ENCODE data around the gene BEX3.
"Not testable (repeated sequence)": the region's sequence is repeated elsewhere in the genome, so short reads cannot be mapped to it uniquely, and the experiment has no call there.

BEX3 gene

GRCh38 chrX:103382877-103383276 is 6.5 kb downstream of the BEX3 start:
- no peak for DNase-seq (ENCODE audit: low spot score)

DNA sequence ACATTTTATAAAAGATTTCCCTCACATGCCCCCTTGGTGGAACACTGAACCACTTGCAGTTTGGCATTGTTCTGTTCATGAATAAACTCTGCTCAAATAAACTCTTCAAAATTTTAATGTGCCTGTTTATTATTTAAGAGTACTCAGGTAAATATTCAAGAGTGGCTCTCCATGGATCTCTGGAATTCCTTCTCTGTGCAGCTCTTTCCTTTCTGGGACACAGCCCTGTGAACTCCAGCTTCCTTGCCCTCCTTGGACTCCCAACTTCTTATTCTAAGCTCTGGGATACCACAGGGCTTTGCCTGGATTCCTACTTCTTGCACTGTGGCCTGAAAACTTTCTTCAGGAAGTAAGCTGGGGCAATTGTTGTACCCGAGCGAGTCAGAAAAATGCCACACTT is 8.3 kb downstream of the BEX3 start:
- no peak for DNase-seq (ENCODE audit: low spot score)

DNA sequence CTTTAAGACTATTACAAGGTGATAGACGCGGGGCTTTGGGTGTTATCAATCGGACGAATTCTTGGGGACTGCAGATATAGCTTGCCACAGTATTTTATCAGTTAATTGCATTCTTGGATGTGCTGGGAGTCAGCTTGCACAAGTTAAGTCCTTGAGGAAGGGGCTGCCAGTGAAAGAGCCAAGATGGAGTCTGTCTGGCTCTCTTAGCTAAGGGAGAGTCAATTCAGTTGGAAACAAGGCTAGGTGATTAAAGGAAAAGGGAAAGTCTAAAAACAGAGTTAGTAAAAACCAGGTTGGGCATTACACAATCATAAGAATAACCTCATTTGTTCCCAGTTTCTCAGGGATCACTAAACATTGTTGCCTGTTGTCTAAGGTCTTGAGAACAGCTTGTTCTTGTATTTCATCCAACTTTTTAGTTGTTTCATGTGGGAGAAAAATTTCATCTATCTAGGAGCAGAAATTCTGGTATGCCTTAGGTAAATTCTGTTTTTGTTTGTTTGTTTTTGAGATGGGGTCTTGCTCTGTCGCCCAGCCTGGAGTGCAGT is 9.0 kb downstream of the BEX3 start:
- not testable (repeated sequence) for DNase-seq (ENCODE audit: low spot score)

- no peak for DNase-seq (ENCODE audit: low spot score)
These were observed 10.0 kb downstream of the BEX3 start for GRCh38 chrX:103386332-103386731.

DNA sequence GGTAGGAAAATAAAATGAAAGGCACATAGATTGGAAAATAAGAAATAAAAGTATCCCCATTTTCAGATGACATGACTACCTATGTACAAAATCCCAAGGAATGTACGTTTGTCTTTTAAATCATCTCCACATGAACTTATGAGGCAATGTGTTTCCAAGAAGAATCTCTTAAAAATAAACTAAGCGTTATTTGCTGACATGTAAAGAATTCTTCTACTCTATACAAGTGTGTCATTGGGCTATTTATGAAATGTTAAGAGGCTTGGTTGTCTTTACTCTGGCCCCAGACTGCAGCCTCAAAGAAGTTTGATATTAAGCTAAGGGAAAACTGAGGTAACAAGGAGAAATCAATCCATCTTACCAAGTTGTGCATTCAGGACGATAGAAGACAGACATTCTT is 17.1 kb downstream of the BEX3 start:
- no peak for DNase-seq (ENCODE audit: low spot score)

- DNase-seq (ENCODE audit: low spot score) = no peak
These were observed 19.8 kb downstream of the BEX3 start for GRCh38 chrX:103396186-103396585.

DNA sequence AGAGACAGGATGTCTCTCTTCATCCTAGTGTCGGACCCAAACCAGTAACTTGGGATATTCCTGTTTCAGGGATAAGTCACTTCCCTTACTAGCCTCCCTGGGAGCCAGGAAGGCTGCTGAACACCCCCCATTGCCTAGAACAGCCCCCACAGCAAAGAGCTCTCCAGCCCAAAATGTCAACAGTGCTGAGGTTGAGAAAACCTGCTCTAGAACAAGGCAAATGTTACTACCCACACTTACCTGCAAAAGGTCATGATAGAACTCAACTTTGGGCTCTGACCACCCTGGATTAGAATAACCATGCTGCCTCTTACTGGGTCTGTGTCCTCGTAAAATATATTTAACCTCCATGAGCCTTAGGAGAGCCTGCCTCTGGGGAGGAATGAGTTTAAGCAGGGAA is 20.3 kb downstream of the BEX3 start:
- no peak for DNase-seq (ENCODE audit: low spot score)

- no peak for DNase-seq (ENCODE audit: low spot score)
These were observed 21.4 kb downstream of the BEX3 start for GRCh38 chrX:103397707-103398106.

DNA sequence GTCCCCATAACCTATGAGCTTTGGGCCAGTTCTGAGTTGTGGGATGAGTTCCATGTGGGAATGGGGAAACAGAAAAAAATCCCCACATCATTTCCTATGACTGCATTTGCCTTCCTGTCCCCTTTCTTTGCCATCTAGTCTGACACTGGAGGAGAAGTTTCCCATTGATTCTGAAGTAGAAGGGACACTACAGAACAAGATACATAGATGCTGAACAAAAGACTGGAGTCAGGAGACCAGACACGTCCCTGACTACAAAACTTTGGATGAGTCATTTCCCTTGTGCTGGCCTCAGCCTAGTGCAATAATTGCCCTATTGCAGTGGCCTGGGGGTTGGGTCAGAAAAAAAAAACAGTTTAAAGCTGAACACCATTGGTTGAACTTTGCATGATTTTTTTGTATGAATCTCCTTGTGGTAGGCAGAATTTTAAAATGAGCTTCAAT is 22.1 kb downstream of the BEX3 start:
- no peak for DNase-seq (ENCODE audit: low spot score)

DNA sequence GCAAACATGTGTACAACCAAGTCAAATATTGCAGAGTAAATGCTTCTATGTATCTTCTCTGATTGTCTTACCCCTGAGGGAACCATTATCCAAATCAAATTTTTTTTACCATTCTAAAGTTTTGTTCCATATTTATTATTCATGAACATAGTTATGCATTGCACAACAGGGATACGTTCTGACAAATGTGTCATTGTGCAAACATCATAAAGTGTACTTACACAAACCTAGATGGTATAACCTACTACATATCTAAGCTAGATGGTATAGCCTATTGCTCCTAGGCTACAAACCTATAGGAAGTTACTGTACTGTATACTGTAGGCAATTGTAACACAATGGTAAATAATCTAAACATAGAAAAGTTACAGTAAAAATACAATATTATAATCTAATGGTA is 23.4 kb downstream of the BEX3 start:
- DNase-seq (ENCODE audit: low spot score) = no peak

- DNase-seq (ENCODE audit: low spot score) = no peak
These were observed 24.6 kb downstream of the BEX3 start for GRCh38 chrX:103400931-103401330.

GRCh38 chrX:103404231-103405008 is 28.1 kb downstream of the BEX3 start:
- peak; percentile 28 for DNase-seq (ENCODE audit: low spot score)

DNA sequence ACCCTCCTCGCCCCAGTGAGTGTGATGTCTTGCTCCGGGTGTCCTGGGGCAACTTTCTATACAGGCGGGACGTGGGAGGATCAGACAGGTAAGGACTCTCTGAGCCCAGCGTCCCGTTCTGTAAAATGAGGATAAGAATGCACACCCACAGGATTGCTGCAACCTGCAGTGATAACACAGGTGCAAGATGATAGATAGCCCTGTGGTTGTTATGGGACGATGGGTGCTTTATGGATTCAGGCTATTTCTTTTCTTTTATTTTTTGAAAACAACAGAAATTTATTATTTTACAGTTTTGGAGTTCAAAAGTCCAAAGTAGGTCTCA is 28.6 kb downstream of the BEX3 start:
- no peak for DNase-seq (ENCODE audit: low spot score)

DNA sequence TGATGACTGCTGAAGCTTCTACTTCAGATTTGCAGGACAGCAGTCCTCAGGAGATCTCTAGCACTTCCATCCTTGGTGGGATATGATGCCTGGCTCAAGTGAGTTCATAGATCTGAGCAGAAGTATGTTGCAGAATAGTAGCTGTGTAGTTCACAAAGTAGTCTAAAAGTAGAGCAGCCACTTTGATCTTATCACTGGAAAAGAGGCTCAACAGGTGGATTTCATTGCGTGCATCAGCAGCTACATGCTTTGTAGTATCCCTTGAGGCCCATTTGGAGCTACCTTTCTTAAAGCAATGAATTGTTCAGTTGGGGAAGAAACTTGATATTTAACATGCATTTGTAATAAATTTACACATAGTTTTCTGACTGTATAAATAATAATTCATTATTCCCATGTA is 29.9 kb downstream of the BEX3 start:
- DNase-seq (ENCODE audit: low spot score) = no peak

DNA sequence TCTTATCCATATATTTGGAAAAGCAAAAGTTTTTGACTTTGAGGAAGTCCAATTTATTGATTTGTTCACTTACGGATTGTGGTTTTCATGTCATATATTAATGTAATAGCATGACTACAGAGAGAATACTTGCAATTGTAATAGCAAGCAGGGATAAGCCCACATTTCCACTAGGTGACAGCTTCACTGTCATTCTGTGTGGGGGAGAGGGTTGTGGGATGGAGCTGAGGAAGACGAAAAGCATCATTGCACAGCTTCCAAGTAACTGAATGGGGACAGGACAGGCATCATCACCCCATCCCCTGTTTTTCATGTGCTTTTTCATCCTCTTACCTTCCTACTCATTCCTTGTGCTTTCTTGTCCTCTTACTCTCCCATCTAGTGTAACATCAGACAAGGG is 31.4 kb downstream of the BEX3 start:
- DNase-seq (ENCODE audit: low spot score) = no peak

GRCh38 chrX:103411721-103412120 is 35.4 kb downstream of the BEX3 start:
- DNase-seq (ENCODE audit: low spot score) = not testable (repeated sequence)

- peak; percentile 5 for DNase-seq (ENCODE audit: low spot score)
These were observed 37.5 kb downstream of the BEX3 start for GRCh38 chrX:103413705-103414387.

DNA sequence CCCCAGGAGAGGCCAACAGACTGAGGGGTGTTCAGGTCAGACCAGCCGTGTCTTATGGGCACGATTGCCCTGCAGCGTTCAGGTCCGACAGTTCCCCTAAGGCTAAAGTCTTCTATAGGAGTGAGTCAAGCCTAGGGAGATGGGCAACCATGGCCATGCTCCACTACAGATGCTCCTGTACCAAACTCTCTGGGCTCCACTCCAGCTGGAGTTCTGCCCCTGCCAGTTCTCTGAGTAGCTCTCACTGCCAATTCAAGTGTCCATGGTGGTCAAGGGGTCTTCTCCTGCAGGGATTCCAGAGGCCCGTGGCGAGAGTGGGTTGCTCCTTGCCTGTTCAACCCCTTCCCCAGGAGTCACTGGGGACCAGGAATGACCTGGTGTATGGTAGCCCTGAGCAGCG is 38.2 kb downstream of the BEX3 start:
- no peak for DNase-seq (ENCODE audit: low spot score)

GRCh38 chrX:103415068-103415467 is 38.7 kb downstream of the BEX3 start:
- no peak for DNase-seq (ENCODE audit: low spot score)

DNA sequence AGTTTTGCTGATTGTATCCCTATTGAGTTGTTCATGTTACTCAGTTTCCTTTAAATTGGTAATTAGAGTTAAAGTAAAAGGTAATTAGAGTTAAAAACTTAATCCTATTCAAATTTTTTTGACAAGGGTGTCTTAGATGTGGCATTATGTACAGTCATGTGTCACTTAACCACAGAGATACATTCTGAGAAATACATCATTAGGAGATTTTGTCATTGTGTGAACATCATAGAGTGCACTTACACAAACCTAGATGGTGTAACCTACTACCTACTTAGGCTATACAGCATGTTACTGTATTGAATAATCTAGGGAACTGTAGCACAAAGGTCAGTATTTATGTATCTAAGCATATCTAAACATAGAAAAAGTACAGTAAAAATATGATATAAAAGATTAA is 39.2 kb downstream of the BEX3 start:
- DNase-seq (ENCODE audit: low spot score) = no peak

DNA sequence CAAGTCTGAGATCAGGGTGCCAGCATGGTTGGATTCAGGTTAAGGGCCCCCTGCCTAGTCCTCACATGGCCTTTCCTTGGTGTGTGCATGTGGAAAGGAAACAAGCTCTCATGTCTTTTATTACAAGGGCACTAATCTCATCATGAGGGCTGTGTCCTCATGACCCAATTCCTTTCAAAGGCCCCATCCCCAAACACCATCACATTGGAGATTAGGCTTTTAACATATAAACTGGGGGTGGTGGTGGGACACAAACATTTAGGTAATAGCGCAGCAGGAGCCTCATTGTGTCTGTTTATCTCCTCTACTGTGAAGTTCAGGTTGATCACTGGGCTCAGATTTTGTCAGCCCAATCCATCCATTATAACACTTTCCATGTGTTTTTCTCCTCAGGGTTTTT is 41.0 kb downstream of the BEX3 start:
- no peak for DNase-seq (ENCODE audit: low spot score)

DNA sequence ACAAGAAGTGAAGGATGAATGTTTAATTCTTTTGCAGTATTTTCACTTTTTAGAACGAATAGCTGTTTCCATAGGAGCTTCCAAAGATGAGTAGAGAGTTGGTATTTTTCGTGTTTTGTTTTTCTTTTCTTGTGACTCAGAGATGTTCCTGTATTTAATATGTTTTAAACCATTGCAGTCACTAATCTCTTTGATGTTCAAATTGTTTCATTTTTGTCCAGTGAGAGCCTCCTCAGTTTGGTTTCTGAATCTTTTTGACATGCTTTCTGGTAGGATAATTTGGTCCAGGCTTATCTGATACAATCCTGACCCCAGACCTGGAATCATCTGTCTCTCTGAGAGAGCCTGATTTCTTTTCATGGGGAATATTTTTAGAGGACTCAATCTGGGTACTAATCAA is 41.6 kb downstream of the BEX3 start:
- DNase-seq (ENCODE audit: low spot score) = no peak

DNA sequence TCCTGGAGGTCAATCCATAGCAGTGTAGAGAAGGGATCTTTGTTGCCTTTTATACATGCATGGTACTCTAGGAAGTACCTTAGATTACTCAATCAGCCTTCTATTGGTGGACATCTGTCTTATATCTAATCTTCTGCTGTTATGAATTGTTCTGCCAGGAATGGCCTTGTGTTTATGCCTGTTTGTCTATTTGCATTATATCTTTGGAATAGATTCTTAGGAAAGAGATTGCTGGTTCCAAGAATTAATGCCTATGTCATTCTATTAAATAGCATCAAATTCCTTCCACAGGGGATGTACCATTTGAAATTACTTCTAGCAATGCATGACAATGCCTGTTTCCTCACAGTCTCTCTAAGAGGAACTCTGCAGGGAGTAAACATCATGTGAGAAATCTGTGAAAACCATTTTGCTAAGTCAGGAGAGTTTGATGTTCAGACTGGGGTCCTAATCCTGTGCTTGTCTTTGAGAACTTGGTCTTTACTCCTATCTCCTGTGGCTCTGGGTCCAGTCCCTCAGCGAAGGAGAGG is 42.5 kb downstream of the BEX3 start:
- DNase-seq (ENCODE audit: low spot score) = no peak
